ENCODE measurements around the gene PEAR1. TPM values are rescaled to one million over a fixed set of nuclear protein-coding genes. Genes with fewer than 3 reads are reported as not detected.

Gene PEAR1
- total RNA-seq, 1 experiment from 2014 or later: 0.39 TPM

DNA sequence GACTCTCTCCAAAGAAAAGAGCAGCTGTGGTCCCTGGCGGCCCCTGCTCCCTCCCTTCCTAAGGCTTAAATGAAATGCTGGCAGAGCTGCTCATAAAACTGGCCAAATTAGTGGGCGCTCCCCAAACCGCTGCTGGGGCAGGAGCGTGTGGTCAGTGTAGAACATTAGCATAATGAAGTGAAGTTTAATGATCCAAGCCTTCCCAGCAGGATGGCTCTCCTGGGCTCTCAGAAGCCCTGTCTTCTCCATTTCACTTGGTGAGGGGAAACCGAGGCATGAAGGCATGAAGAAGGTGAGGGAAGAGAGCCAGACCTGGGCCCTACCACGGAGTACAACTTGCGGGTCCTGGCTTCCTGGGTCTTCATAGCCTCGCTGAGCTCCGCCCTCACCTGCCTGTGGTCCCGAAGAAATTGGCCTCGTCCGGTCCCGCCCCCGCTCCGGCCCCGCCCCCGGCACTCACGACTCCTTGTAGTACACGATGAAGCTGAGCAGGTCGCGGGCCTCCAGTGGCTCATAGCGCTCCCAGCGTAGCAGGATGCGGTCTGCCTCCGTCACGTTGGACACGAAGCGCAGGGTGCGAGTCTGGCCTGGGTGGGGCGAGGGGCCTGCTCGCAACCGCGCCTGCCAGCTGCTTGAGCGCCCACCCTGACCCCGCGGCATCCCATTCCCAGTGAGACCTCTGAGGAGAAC lies 44.9 kb upstream of the PEAR1 start:
- Histone ChIP-seq H3K18ac (ENCODE audit: insufficient read length, low read depth, low read length) (no peak overlapping the region), H3K9ac (ENCODE audit: extremely low read depth, insufficient read length, low read length) (no peak overlapping the region), H3K4me2 (ENCODE audit: insufficient read depth, insufficient read length, low read length) (peak overlapping the region; percentile 68), H4K5ac (ENCODE audit: insufficient read length, low read depth, low read length) (no peak overlapping the region), H3K79me1 (ENCODE audit: insufficient read depth, low read depth, low read length, poor library complexity, severe bottlenecking) (no peaks in the 10 kb centered on the region), H3K9me3 (ENCODE audit: control insufficient read depth, low read depth, low read length) (no peaks in the 10 kb centered on the region), H2BK5ac (ENCODE audit: insufficient read length, low read length) (no peak overlapping the region), H3K4ac (ENCODE audit: low read depth, low read length) (no peak overlapping the region), H2AK5ac (ENCODE audit: insufficient read length, low read length) (no peak overlapping the region), H2AFZ (ENCODE audit: low read length) (no peak overlapping the region), H4K8ac (replicated peaks; ENCODE audit: insufficient read length, low read depth, low read length) (no peak overlapping the region), H3K27ac (ENCODE audit: insufficient read length, low read depth, low read length) (no peak overlapping the region), H3K14ac (ENCODE audit: insufficient read depth, low read length) (no peak overlapping the region), H3K4me1 (ENCODE audit: insufficient read depth, low read length) (no peaks in the 10 kb centered on the region), H4K91ac (ENCODE audit: insufficient read length, low read depth, low read length) (no peak overlapping the region), H2BK12ac (ENCODE audit: insufficient read length, low read depth, low read length) (no peak overlapping the region), H3K79me2 (ENCODE audit: insufficient read depth, low read length) (no peaks in the 10 kb centered on the region), H3T11ph (ENCODE audit: low read length) (no peak overlapping the region), H2BK20ac (ENCODE audit: low read depth, low read length, poor library complexity, severe bottlenecking) (no peak overlapping the region), H3K23ac (ENCODE audit: insufficient read length, low read depth, low read length) (no peak overlapping the region), H3K27me3 (ENCODE audit: insufficient read depth, low read length) (peaks cover 64% of the 10 kb centered on the region), H2BK120ac (ENCODE audit: low read depth, low read length, poor library complexity, severe bottlenecking) (no peak overlapping the region), H4K20me1 (ENCODE audit: control insufficient read depth, insufficient read depth, insufficient read length) (no peaks in the 10 kb centered on the region), H3K23me2 (ENCODE audit: insufficient read length, low read depth, low read length, poor library complexity, severe bottlenecking) (peaks cover 12% of the 10 kb centered on the region), H2BK15ac (ENCODE audit: low read depth, low read length) (no peak overlapping the region), H3K56ac (ENCODE audit: insufficient read length, low read depth, low read length) (no peak overlapping the region)
- Mint-ChIP-seq H3K36me3 (ENCODE audit: insufficient read depth in 1 of 3, low read depth in 3 of 3) (no peaks in the 10 kb centered on the region), H3K9me3 (no peaks in the 10 kb centered on the region), H3K27ac (no peak overlapping the region), H3K4me3 (peak overlapping the region; percentile 51 to 78), H3K27me3 (ENCODE audit: low read depth) (peaks cover 98% of the 10 kb centered on the region), H3K4me1 (peaks cover 15 to 35% of the 10 kb centered on the region in 2 experiments)
- no CpG with 5 or more reads among the region's 36 CpGs for WGBS (ENCODE audit: extremely low coverage, insufficient read length, low lambda C conversion rate)
- peak; percentile 87 for DNase-seq
- TF ChIP-seq, protein P1, sequence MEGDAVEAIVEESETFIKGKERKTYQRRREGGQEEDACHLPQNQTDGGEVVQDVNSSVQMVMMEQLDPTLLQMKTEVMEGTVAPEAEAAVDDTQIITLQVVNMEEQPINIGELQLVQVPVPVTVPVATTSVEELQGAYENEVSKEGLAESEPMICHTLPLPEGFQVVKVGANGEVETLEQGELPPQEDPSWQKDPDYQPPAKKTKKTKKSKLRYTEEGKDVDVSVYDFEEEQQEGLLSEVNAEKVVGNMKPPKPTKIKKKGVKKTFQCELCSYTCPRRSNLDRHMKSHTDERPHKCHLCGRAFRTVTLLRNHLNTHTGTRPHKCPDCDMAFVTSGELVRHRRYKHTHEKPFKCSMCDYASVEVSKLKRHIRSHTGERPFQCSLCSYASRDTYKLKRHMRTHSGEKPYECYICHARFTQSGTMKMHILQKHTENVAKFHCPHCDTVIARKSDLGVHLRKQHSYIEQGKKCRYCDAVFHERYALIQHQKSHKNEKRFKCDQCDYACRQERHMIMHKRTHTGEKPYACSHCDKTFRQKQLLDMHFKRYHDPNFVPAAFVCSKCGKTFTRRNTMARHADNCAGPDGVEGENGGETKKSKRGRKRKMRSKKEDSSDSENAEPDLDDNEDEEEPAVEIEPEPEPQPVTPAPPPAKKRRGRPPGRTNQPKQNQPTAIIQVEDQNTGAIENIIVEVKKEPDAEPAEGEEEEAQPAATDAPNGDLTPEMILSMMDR (conservative IDR thresholded peaks at IDR 0.05): no peak
